Caco-2 (cell line): Measurements from ENCODE around the gene NBDY. TPM values are rescaled to one million over a fixed set of nuclear protein-coding genes. Genes with fewer than 3 reads are reported as not detected.

Experiments
- BruUV-seq: library from RNA; stranded (reverse); fragments of 400-500 nt; replicated peaks from 2 replicates; lab custom pipeline; 2021; lab: Mats Ljungman, UMichigan
- CTCF ChIA-PET: fragments of 300-600 bp; sonication (Branson Sonifier 250); formaldehyde crosslinking; loops from one replicate; lab custom pipeline; 2022; ENCODE audit warnings: antibody characterized with exemption; lab: Charles Lee
- POLR2A ChIA-PET: fragments of 300-600 bp; sonication (Branson Sonifier 250); formaldehyde crosslinking; loops from one replicate; lab custom pipeline; 2022; ENCODE audit warnings: antibody characterized with exemption; lab: Charles Lee
- DNase-seq, 2 experiments: peaks; one replicate each; pipeline versions ENCODE4 v3.0.0 to v3.0.0-alpha.2; 2020 to 2022
- H3K27me3 ChIP-seq: replicated peaks from 2 replicates; pipeline ENCODE4 v1.6.0; 2011; ENCODE audit warnings: low read length; ENCODE audit not compliant: control insufficient read depth, insufficient read depth
- H3K36me3 ChIP-seq: 2 replicates; pipeline ENCODE4 v1.5.1; 2011; ENCODE audit warnings: low read length; ENCODE audit not compliant: control insufficient read depth, insufficient read depth
- H3K4me1 ChIP-seq: fragments of 250-450 bp; sonication (Bioruptor Pico); 2 replicates; pipeline ENCODE4 v1.5.1; 2020; ENCODE audit warnings: mild to moderate bottlenecking
- H3K4me3 ChIP-seq: 2 replicates; pipeline ENCODE4 v1.5.1; 2011; ENCODE audit warnings: low read depth, mild to moderate bottlenecking, control low read depth, low read length
- H3K9me3 ChIP-seq: fragments of 250-450 bp; sonication (Bioruptor Pico); 2 replicates; pipeline ENCODE4 v1.5.1; 2020; ENCODE audit warnings: mild to moderate bottlenecking, moderate library complexity
- H3K27ac Mint-ChIP-seq: one replicate; pipeline ENCODE4 v1.8.0; 2022; ENCODE audit warnings: mixed read lengths; ENCODE audit not compliant: unreplicated experiment
- H3K27me3 Mint-ChIP-seq: one replicate; pipeline ENCODE4 v1.8.0; 2022; ENCODE audit warnings: mixed read lengths; ENCODE audit not compliant: insufficient read depth, unreplicated experiment
- H3K36me3 Mint-ChIP-seq: one replicate; pipeline ENCODE4 v1.8.0; 2022; ENCODE audit warnings: mild to moderate bottlenecking, mixed read lengths; ENCODE audit not compliant: insufficient read depth, unreplicated experiment
- H3K4me1 Mint-ChIP-seq: one replicate; pipeline ENCODE4 v1.8.0; 2022; ENCODE audit warnings: low read depth, mixed read lengths; ENCODE audit not compliant: unreplicated experiment
- H3K4me3 Mint-ChIP-seq: one replicate; pipeline ENCODE4 v1.8.0; 2022; ENCODE audit warnings: mild to moderate bottlenecking, moderate library complexity, mixed read lengths; ENCODE audit not compliant: unreplicated experiment
- H3K9me3 Mint-ChIP-seq: one replicate; pipeline ENCODE4 v1.8.0; 2022; ENCODE audit warnings: mixed read lengths; ENCODE audit not compliant: unreplicated experiment
- CTCF ChIP-seq, 2 experiments: fragments of 200-600 bp in 1 of 2; IDR thresholded peaks; 1 replicate in 1 of 2; 2 replicates in 1 of 2; pipeline versions ENCODE4 v1.5.1 to v1.8.0; 2011 to 2022; ENCODE audit warnings: antibody characterized with exemption in 1 of 2, control low read depth in 1 of 2, inconsistent platforms in 1 of 2, low read depth in 1 of 2, low read length in 1 of 2, mild to moderate bottlenecking in 1 of 2, moderate library complexity in 1 of 2; ENCODE audit not compliant: insufficient read depth in 1 of 2, severe bottlenecking in 1 of 2, unreplicated experiment in 1 of 2
- intact Hi-C: fragments of 100-400 bp; cut with micrococcal nuclease; formaldehyde crosslinking; loops from one replicate; pipeline ENCODE4 v1.10.0; 2022; ENCODE audit not compliant: unreplicated experiment
- total RNA-seq: library from RNA; stranded (reverse); gene quantifications from 2 replicates; pipeline ENCODE4 v1.2.3, GENCODE V29; 2022

NBDY gene
- total RNA-seq, 1 experiment from 2014 or later: 29.4 TPM

GRCh38 chrX:56744996-56745395 lies 16.0 kb downstream of the NBDY start:
- H3K27me3 Mint-ChIP-seq: no peaks in the 10 kb centered on the region
- Histone ChIP-seq H3K27me3 (no peaks in the 10 kb centered on the region), H3K9me3 (no peaks in the 10 kb centered on the region), H3K36me3 (no peaks in the 10 kb centered on the region), H3K4me1 (no peaks in the 10 kb centered on the region), H3K4me3 (no peak overlapping the region)
- no peaks in the 10 kb centered on the region for H3K36me3 Mint-ChIP-seq
- intact Hi-C loops: no loop called here
- TF ChIP-seq CTCF (IDR thresholded peaks at IDR 0.05; ENCODE audit: insufficient read depth in 1 of 2, low read depth in 1 of 2, low read length in 1 of 2, severe bottlenecking in 1 of 2, unreplicated experiment in 1 of 2): no peak
- BruUV-seq: no TSS peak
- H3K9me3 Mint-ChIP-seq: no peaks in the 10 kb centered on the region
- CTCF ChIA-PET: no interaction called here
- POLR2A ChIA-PET: no interaction called here
- H3K4me1 Mint-ChIP-seq: no peaks in the 10 kb centered on the region
- no peak for DNase-seq
- H3K4me3 Mint-ChIP-seq: no peak overlapping the region
- no peak overlapping the region for H3K27ac Mint-ChIP-seq

DNA sequence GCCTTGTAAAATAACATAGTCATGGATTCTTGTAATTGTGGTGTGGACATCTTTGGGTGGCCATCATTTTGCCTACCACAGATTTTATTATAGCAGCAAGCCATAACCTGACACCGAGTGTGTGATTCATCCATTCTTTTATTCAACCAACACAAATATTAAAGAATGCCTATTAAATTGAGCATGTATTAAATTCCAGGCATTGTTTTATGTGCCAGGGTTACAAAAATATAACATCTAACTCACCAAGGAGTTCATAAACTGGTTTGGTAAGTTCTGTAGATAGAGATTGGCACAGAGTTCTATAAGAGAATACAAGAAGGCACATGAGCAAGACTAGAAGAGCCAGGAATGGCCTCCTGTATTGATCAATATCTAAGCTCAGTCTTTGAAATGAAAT lies 18.0 kb downstream of the NBDY start:
- no peak overlapping the region for H3K27ac Mint-ChIP-seq
- H3K4me3 Mint-ChIP-seq: no peak overlapping the region
- intact Hi-C loops: no loop called here
- Histone ChIP-seq H3K36me3 (no peaks in the 10 kb centered on the region), H3K9me3 (no peaks in the 10 kb centered on the region), H3K27me3 (no peaks in the 10 kb centered on the region), H3K4me3 (no peak overlapping the region), H3K4me1 (no peaks in the 10 kb centered on the region)
- H3K4me1 Mint-ChIP-seq: peaks cover 10% of the 10 kb centered on the region
- no peaks in the 10 kb centered on the region for H3K9me3 Mint-ChIP-seq
- POLR2A ChIA-PET: no interaction called here
- H3K36me3 Mint-ChIP-seq: no peaks in the 10 kb centered on the region
- no TSS peak for BruUV-seq
- TF ChIP-seq CTCF (IDR thresholded peaks at IDR 0.05; ENCODE audit: insufficient read depth in 1 of 2, low read depth in 1 of 2, low read length in 1 of 2, severe bottlenecking in 1 of 2, unreplicated experiment in 1 of 2): no peak
- no peaks in the 10 kb centered on the region for H3K27me3 Mint-ChIP-seq
- CTCF ChIA-PET: no interaction called here
- no peak for DNase-seq

DNA sequence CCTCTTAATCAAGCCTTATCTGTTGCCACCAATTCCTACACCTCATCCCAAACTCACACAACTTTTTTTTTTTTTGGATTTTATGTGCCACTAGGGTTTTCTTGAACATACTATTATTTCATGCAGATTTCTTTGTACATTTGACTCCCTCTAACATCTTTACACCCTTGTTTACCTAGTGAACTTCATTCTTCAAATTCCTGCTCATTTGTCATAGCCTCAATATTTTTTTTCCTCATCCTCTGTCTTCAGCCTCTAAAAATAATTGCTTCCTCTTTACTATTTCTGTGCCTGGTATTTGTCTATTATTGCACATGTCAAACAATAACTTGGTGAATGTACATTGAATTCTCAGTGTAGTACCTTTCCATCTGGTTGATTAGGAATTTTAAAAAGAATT lies 22.0 kb downstream of the NBDY start:
- H3K27ac Mint-ChIP-seq: peak overlapping the region; percentile 41
- TF ChIP-seq CTCF (IDR thresholded peaks at IDR 0.05; ENCODE audit: insufficient read depth in 1 of 2, low read depth in 1 of 2, low read length in 1 of 2, severe bottlenecking in 1 of 2, unreplicated experiment in 1 of 2): no peak
- H3K4me3 ChIP-seq: no peak overlapping the region
- intact Hi-C loops: no loop called here
- H3K36me3 Mint-ChIP-seq: peaks cover 6% of the 10 kb centered on the region
- no peak for DNase-seq
- no peaks in the 10 kb centered on the region for H3K9me3 Mint-ChIP-seq
- no peaks in the 10 kb centered on the region for H3K36me3 ChIP-seq
- no peaks in the 10 kb centered on the region for H3K9me3 ChIP-seq
- no TSS peak for BruUV-seq
- ChIA-PET POLR2A (no interaction called here), CTCF (no interaction called here)
- H3K4me3 Mint-ChIP-seq: no peak overlapping the region
- H3K4me1 ChIP-seq: no peaks in the 10 kb centered on the region
- no peaks in the 10 kb centered on the region for H3K27me3 ChIP-seq
- no peaks in the 10 kb centered on the region for H3K27me3 Mint-ChIP-seq
- H3K4me1 Mint-ChIP-seq: peaks cover 10% of the 10 kb centered on the region
